ENCODE results near the gene SLC35E1.

GRCh38 chr19:16593181-16593580, 21.0 kb upstream of the SLC35E1 start:
- TF ChIP-seq SIN3A (IDR thresholded peaks at IDR 0.05; ENCODE audit: borderline replicate concordance, insufficient read depth, low read depth, low read length) (no peak), CTCF (IDR thresholded peaks at IDR 0.05) (no peak), POLR2AphosphoS5 (IDR thresholded peaks at IDR 0.05; ENCODE audit: low read depth, low read length) (no peak)
